GM04504 (cell line): Measurements from ENCODE around the gene STAB1.
A peak's percentile ranks its signal among the peaks of the same experiment; 100 is the strongest.

Experiments used
- DNase-seq: peaks from one replicate; pipeline ENCODE4 v3.0.0-alpha.2; 2012; ENCODE audit warnings: low read depth

The STAB1 gene

GRCh38 chr3:52487050-52487787, 7.9 kb upstream of the STAB1 start:
- DNase-seq: no peak

- no peak for DNase-seq
Measured at GRCh38 chr3:52487788-52488691, 7.1 kb upstream of the STAB1 start.

- no peak for DNase-seq
Measured at GRCh38 chr3:52488746-52489145, 6.4 kb upstream of the STAB1 start.

- no peak for DNase-seq
Measured at GRCh38 chr3:52489453-52489852, 5.7 kb upstream of the STAB1 start.

GRCh38 chr3:52490035-52490938, 4.9 kb upstream of the STAB1 start:
- no peak for DNase-seq

GRCh38 chr3:52490939-52491526, 4.1 kb upstream of the STAB1 start:
- DNase-seq: no peak

- no peak for DNase-seq
Measured at GRCh38 chr3:52492059-52492458, 3.1 kb upstream of the STAB1 start.

- no peak for DNase-seq
Measured at GRCh38 chr3:52493232-52494017, 1.7 kb upstream of the STAB1 start.

GRCh38 chr3:52494445-52494844, 693 bp upstream of the STAB1 start:
- DNase-seq: no peak

- peak; percentile 36 for DNase-seq
Measured at GRCh38 chr3:52495777-52496602, 852 bp downstream of the STAB1 start.

- DNase-seq: peak; percentile 50
Measured at GRCh38 chr3:52498137-52499054, 3.3 kb downstream of the STAB1 start.

- no peak for DNase-seq
Measured at GRCh38 chr3:52501046-52501445, 5.9 kb downstream of the STAB1 start.

- DNase-seq: no peak
Measured at GRCh38 chr3:52502001-52502400, 6.9 kb downstream of the STAB1 start.

GRCh38 chr3:52502808-52503350, 7.7 kb downstream of the STAB1 start:
- no peak for DNase-seq

GRCh38 chr3:52503788-52504424, 8.8 kb downstream of the STAB1 start:
- no peak for DNase-seq

GRCh38 chr3:52504977-52505376, 9.8 kb downstream of the STAB1 start:
- no peak for DNase-seq

- no peak for DNase-seq
Measured at GRCh38 chr3:52506266-52506966, 11.3 kb downstream of the STAB1 start.

- no peak for DNase-seq
Measured at GRCh38 chr3:52507359-52507758, 12.2 kb downstream of the STAB1 start.
